ENCODE data around the gene CAPN9.
"Not testable (repeated sequence)": the region's sequence is repeated elsewhere in the genome, so short reads cannot be mapped to it uniquely, and the experiment has no call there.

The CAPN9 gene

GRCh38 chr1:230746617-230747016, 571 bp upstream of the CAPN9 start:
- no peak for DNase-seq (ENCODE audit: low read depth)

DNA sequence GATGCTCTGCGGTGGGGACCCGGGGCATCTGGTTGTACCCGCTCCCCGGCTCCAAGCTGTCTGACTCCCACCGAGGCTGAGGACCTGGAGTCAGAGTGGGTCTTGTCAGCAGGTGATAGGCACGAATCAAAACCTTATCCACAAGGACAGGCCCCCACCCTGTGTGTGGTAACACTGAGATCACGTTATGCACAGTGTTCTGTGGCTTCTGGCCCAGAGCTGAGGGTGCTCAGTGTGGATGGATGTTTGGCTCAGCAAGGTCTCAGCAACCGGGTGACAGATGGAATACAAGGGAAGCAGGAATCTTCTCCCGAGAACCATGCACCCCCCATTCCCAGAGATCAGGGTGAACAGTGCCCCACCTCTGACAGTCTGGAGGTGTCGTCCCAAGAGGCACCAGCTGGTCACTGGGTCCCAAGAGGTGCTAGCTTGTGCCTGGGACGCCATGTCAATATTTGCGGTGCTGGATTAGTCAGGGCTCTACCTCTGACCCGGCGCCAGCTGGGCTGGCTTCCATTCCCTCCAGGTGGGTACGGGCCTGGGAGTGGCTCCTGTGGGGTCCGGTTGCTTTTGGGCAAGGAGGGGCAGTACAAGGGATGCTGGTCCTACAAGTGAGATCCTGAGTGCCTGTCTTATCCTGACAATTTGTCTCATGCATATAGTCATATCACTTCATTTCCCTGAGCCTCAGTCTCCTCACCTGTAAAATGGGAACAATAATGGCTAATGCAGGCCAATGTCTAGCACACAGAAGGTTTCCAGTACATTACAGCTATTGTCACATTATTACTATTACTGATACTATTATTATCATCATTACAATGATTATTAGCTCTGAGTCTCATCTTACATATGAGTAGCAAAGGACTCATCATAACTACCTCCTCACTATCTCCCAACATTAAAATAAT, 957 bp downstream of the CAPN9 start:
- no peak for DNase-seq (ENCODE audit: low read depth)

- no peak for DNase-seq (ENCODE audit: low read depth)
Measured at GRCh38 chr1:230749150-230749549, 2.0 kb downstream of the CAPN9 start.

GRCh38 chr1:230749635-230750034, 2.4 kb downstream of the CAPN9 start:
- no peak for DNase-seq (ENCODE audit: low read depth)

DNA sequence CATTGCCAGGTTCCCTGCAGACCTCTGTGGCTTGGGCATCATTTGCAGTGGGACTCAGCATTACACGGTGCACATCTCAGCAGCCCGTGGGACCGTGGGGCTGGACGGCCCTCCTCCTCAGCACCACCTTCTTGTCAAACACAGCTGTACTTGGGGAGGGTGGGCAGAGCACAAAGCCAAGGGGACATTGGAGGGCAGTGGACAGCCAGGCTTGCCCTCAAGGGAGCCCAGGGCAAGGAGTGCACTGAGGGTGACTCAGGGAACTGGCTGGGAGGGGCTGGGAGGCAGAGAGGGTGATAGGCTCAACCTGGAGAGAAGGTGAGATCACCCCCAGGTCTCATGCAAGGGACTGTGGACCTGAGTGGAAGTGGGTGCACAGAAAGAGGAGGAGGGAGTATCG, 3.4 kb downstream of the CAPN9 start:
- no peak for DNase-seq (ENCODE audit: low read depth)

DNA sequence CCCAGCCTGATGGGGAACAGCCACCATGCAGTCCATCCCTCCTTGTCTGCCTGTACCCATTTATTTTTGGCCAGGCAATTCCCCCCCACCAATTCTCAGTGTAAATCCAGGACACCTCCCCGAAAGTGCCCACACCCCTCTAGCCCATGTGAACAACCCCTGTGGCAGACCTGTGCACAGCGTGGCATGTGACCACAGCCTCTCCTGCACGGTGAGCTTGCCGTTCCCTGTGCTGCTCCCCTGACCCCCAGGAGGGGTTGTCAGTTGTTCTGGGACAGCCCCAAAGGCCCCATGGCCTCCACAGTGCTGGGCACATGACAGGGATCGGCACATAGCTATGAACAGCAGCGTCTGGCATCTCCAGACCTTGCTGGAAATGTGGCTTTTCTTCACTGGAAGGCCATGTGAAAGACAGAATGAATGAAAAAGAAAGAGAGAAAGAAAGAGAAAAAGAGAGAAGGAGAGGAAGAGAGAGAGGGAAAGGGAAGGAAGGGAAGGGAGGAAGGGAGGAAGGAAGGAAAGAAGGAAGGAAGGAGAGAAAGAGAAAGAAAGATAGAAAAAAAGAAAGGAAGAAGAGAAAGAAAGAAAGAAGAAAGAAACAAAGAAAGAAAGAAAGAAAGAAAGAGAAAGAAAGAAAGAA, 3.9 kb downstream of the CAPN9 start:
- DNase-seq (ENCODE audit: low read depth): no peak

DNA sequence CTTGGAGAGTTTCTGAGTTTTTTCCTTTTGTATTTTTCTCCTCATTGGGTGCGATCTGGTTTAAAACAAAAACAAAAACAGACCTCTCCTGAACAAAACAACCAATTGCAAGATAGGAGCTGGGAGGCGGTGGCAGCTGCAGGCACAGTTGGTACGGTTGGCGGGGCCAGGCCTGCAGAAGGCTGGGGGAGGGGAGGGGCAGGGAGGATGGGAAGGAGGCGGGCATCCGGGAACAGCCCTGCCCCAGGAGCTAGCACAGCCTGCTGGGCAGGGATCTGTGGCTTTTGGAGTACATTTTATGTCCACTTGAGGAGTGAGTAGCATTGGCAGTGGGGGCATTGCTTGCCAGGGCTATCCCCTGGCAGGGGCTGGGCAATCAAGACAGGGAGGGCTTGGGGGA, 5.2 kb downstream of the CAPN9 start:
- no peak for DNase-seq (ENCODE audit: low read depth)

DNA sequence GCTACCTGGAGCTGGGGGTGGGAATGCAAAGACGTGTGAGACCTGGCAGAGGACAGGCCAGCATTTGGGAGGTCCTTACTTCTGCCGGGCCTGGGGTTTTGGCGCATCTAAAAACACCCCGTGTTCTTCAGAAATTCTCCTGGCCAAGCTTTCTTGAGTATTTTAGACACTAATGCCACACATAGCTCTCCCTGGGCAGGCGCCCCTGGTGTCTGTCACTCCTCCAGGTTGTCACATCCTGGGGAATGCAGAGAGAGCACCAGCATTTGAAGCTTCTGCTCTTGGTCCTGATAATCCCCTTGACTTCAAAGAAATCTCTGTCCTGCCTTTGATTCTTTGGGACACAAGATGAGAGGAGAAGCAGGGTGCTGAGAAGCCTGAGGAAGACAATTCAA, 6.0 kb downstream of the CAPN9 start:
- DNase-seq (ENCODE audit: low read depth): no peak

- DNase-seq (ENCODE audit: low read depth): no peak
Measured at GRCh38 chr1:230753586-230754251, 6.5 kb downstream of the CAPN9 start.

DNA sequence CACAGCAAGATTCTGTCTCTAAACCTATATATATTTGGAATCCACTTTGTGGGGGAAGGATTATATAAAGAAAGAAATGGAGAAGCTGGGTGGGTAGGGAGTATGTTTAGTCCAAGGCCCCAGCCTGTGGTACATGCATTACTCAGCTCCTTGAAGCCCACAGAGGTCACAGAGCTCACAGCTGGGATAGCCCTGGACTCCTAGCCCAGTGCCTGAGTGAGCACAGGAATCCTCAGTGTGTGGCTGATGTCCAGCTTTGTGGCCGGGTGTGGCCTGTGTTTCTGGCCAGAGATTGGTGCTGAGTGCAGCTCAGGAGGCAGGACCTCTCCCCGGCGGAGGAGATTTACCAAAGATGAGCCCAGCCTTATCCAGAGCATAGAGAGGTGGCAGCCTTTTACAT, 7.6 kb downstream of the CAPN9 start:
- DNase-seq (ENCODE audit: low read depth): no peak

GRCh38 chr1:230757856-230758708, 10.9 kb downstream of the CAPN9 start:
- no peak for DNase-seq (ENCODE audit: low read depth)

DNA sequence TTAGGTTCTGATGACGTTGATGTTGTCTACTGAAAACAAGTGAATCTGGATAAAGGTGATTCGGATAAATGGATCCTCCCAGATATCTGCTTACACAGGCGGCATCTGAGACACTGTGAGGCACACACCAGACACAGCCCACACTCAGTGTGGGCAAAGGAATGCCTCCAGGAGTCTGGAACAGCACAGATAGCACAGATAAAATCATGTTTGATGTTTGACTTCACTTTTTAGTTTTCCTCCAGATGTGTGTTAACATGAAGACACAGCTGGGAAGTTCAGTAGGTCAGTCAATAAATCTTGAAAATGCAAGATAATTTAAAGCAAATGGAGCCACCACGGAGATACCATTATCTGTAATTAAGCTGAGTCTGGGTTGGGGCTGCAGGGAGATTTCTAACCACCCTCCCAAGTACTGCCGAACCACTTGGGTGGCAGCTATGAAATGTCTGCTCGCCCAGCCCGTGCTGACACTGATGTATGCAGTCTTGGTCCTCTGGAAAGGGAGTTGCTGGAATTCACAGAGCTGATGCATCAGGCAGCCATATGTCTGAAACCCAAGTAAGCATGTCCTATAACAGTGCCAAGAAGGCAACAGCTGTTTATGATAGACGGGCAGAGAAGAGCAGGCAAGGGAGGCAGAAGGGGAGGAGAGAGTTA, 11.7 kb downstream of the CAPN9 start:
- no peak for DNase-seq (ENCODE audit: low read depth)

DNA sequence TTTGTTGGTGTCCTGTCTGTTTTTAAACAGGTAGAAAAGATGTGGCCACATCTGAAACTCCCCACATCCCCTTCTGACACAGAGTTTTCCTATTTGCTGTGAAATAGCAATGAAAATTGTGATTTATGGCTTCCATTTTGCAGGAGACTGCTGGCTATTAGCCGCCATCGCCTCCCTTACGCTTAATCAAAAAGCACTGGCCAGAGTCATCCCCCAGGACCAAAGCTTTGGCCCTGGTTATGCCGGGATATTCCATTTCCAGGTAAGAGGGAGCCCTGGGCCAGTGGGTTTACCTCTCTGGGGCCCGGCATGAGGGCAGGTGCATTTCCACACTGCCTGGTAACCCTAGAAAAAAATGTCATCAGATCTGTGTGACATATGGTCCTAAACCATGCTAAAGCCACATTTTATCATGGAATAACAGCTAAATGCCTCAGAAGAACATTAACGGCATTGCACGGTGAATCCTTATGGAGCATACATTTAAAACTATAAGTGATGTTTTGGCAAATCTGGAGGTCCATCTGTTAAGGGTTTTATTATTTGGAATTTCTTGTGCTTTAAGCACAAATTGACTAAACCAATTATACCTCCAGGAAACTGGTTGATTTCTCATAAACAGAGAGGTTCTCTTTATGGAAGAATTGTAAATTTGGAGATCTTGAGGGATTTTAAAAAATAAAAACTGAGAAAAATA, 12.3 kb downstream of the CAPN9 start:
- DNase-seq (ENCODE audit: low read depth): no peak

DNA sequence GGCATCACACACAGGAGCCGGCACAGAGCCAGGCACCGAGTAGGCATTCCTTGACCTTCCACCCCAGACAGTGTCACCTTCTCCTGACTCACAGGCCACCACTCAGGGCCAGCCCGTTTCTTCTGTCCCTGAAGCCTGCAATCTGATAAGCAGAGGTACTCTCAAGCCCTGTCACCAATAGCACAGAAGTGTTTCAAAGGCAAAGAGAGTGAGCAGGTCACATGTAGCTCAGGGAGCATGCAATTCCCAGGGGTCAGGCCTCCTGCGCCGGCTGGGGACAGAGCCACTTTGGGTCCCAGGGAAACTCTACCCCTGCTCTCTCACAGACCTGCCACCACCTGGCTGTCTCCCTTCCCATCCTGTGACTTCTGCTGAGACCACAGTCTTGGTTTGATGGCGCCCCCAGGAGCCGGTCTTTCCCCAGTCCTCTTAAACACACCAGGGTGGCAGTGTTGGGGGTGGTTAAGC, 13.2 kb downstream of the CAPN9 start:
- DNase-seq (ENCODE audit: low read depth): no peak

GRCh38 chr1:230761443-230762167, 14.4 kb downstream of the CAPN9 start:
- DNase-seq (ENCODE audit: low read depth): no peak

DNA sequence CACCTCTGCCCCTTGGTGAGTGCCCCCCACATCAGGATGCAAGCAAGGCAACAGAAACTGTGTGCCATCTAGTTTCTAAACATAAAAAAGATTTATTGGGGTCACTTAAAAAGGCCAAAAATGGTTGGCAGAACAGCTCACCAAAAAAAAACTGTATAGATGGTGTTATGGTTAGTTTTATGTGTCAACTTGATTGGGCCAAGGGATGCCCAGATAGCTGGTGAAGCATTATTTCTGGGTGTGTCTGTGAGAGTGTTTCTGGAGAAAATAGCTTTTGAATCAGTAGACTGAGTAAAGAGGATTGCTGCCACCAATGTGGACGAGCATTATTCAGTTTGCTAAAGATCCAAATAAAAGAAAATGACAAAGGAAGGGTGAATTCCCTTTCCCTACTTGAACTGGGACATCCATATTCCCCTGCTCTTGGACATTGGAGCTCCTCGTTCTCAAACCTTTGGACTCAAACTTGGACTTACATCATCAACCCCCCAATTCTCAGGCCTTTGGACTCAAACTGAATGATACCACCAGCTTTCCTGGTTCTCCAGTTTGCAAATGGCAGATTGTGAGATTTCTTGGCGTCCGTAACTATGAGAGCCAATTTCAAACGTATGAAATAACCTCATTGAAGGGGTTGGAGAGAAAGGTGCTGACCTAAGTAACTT, 16.9 kb downstream of the CAPN9 start:
- no peak for DNase-seq (ENCODE audit: low read depth)

DNA sequence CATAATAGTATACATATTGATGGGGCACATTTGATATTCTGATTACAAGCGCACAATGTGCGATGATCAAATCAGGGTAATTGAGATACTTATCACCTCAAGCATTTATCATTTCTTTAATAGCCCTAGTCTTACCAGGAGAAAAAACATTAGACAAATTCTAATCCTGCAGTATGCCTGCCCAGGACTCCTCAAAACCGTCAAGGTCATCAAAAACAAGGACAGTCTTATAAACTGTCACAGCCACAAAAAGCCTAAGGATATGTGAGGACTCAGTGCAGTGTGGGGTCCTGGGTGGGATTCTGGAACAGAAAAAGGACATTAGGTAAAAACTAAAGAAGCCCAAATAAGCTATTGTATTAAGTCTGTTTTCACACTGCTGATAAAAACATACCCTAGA, 19.1 kb downstream of the CAPN9 start:
- no peak for DNase-seq (ENCODE audit: low read depth)

DNA sequence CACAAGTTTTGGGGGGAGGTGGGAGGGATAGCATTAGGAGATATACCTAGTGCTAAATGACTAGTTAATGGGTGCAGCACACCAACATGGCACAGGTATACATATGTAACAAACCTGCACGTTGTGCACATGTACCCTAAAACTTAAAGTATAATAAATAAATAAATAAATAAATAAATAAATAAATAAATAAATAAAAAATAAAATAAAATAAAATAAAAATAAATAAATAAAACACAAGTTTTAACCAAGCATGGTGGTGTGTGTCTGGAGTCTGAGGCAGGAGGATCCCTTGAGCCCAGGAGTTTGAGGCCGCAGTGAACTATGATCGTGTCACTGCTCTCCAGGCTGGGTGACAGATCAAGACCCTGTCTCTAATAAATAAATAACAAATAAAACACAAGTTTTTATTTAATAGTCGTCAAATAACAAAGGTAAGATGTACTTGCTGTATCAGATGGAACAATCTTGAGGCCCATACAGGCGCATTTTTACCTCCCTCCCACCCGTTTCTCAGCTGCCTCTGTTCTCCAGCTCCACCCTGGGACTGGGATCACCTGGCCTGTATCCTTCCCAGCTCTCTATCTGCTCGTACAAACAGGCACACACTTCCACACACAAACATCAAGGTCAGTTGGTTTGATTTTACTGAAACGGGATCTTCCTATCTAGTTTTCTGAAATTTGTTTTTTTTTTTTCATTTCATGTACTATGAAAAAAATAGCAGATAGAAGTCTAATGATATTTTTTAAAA, 20.8 kb downstream of the CAPN9 start:
- DNase-seq (ENCODE audit: low read depth): not testable (repeated sequence)
